SK-N-MC (cell line): ENCODE measurements around the gene CUL9.

Experiments
- EZH2 ChIP-seq: fragments of 200-600 bp; sonication (generic); IDR thresholded peaks from one replicate; pipeline ENCODE4 v1.6.1; 2017; ENCODE audit warnings: antibody characterized with exemption
- FOXP2 ChIP-seq: optimal IDR thresholded peaks from 2 replicates; pipeline ENCODE3; 2011; ENCODE audit warnings: mild to moderate bottlenecking, moderate library complexity; ENCODE audit not compliant: insufficient read depth; ENCODE audit errors: extremely low read length, control extremely low read depth
- POLR2AphosphoS5 ChIP-seq: IDR thresholded peaks from 2 replicates; pipeline ENCODE4 v1.6.1; 2012; ENCODE audit warnings: mild to moderate bottlenecking, low read depth, low read length, borderline replicate concordance

DNA sequence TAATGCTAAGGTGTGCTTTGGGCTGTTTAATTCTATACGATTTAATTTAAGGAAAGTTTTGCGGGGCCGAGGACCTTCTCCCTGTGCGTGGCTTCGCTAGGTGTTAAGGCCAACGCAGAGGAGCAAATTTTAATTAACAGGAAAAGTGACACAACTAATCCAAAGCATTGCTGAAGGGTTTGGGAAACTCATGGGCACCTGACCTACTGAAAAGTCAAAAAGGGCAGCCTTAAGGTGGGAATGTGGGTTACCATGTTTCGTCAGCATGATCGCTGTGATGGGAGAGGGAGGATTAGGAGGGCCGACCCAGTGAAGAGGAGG is 415 bp upstream of the CUL9 start:
- TF ChIP-seq POLR2AphosphoS5 = no peak
- no peak for TF ChIP-seq EZH2
- no peak for TF ChIP-seq FOXP2
